Skeletal muscle satellite cell (primary cell): ENCODE measurements around the gene TOX2.

Source experiments
- H3K27me3 ChIP-seq: 2 replicates; pipeline ENCODE4 v1.7.0; 2013; ENCODE audit warnings: low read length; ENCODE audit not compliant: control insufficient read depth, insufficient read depth
- H3K36me3 ChIP-seq: 2 replicates; pipeline ENCODE4 v1.7.0; 2013; ENCODE audit warnings: mild to moderate bottlenecking, control low read depth, low read length; ENCODE audit not compliant: insufficient read depth
- H3K4me1 ChIP-seq: 2 replicates; pipeline ENCODE4 v1.7.0; 2013; ENCODE audit warnings: low read length; ENCODE audit not compliant: control insufficient read depth, insufficient read depth
- H3K4me2 ChIP-seq: 2 replicates; pipeline ENCODE4 v1.7.0; 2013; ENCODE audit warnings: mild to moderate bottlenecking, low read length
- H3K4me3 ChIP-seq: 2 replicates; pipeline ENCODE4 v1.7.0; 2013; ENCODE audit warnings: low read length
- H3K9ac ChIP-seq: 2 replicates; pipeline ENCODE4 v1.7.0; 2013; ENCODE audit warnings: mild to moderate bottlenecking, low read depth, low read length, moderate library complexity
- H3K9me3 ChIP-seq: replicated peaks from 2 replicates; pipeline ENCODE4 v1.7.0; 2013; ENCODE audit warnings: mild to moderate bottlenecking, control low read depth, low read length

Gene TOX2

DNA sequence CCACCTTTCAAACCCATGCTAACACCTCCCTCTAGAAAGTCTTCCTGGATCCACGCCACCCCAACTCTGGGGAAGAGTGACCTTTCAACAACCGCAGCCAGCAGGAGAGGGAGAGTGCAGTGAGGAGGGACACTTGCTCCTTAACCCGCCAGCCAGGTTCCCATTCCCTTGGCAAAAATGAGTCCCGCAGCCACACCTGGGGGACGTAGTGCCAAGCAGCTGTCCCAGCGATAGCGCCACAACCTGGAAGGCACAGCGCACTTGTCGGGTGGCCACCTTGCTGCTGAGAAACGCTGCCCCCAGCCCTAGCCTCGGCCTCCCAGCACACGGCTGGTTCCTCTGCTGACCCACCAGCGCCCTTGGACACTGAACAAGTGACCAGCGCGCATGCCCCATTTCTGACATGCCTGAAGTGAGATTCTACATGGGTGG, 153.0 kb downstream of the TOX2 start:
- Histone ChIP-seq H3K36me3 (no peaks in the 10 kb centered on the region), H3K4me1 (no peaks in the 10 kb centered on the region), H3K4me2 (no peak overlapping the region), H3K9me3 (no peaks in the 10 kb centered on the region), H3K4me3 (no peak overlapping the region), H3K27me3 (peaks cover 37% of the 10 kb centered on the region), H3K9ac (no peak overlapping the region)

DNA sequence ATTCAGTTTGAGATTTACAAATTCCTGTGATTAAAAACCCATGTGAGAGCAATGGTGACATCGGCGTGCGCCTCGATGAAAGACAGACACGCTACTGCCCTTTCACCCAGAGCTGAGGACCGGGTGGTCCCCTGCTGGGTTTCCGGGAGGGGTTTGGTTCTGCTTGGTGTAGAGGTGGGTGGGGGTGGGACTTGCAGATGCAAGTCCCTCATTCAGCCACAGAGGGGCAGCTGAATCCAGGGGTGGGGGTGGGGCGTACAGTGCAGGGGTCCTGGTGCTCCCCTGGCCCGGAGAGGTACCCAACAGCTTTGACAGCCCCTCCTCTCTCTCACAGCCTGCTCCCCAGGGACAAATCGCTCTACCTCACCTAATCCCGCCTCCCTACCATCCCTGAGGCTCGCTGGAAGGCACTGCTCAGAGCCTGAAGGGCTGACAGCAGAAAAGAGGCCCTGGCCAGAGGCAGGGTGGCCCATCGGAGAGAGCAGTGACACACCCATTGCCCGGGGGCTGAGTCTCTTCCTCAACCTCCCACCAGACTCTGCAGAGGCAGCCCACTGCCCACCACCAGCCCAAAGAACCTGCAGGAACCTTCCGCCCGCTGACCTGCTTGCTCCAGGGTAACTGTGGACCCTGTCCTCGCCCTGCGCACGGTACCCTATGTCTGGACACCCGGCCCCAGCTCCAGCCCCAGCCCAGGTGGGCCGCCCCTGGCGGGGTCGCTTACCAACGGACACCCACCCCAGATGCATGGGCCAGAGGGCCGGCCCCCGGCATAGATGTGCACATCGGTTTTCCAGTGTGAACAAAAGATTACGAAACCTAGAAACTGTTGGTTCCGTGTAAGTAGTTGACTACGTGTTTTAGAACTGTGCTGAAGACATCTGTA, 153.9 kb downstream of the TOX2 start:
- Histone ChIP-seq H3K27me3 (peaks cover 43% of the 10 kb centered on the region), H3K9me3 (no peaks in the 10 kb centered on the region), H3K4me3 (no peak overlapping the region), H3K36me3 (no peaks in the 10 kb centered on the region), H3K4me2 (no peak overlapping the region), H3K4me1 (no peaks in the 10 kb centered on the region), H3K9ac (no peak overlapping the region)

DNA sequence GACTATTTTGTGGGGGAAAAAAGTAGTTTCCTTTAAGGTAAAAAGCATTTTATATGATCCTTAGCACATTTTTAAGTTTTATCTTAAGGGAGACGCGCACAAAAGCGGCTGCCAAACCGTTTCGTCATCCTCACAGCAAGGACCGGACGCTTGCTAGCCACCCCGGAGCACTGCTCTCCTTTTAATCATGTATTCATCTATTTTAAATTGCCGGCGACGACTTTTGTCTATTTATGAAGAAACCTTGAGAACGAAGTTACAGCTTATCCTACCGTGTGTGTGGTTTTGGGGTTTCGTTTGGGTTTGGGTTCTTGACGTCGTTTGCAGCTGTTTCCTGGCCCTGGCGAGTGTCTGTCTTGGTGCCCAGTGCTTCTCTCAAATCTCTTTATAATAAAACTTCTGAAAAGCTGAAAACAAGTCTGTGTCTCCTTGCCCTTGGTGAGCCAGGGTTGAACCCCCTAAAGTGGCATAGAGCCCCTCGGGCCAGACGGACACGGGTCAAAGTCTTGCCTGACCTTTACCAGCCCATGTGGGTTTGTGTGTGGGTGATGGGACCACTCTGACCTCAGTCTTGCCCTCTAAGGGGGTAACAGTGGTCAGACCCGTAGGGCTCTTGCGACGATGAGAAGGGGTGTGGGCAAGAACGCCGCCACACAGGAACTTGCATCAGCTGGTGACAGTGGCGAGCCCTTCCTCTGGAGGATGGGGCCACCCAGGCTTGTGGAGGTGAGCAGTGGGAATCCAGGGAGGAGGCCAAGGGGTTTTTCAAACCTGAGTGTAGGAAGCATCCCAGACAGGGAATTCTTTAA, 154.8 kb downstream of the TOX2 start:
- H3K4me3 ChIP-seq, result no peak overlapping the region

DNA sequence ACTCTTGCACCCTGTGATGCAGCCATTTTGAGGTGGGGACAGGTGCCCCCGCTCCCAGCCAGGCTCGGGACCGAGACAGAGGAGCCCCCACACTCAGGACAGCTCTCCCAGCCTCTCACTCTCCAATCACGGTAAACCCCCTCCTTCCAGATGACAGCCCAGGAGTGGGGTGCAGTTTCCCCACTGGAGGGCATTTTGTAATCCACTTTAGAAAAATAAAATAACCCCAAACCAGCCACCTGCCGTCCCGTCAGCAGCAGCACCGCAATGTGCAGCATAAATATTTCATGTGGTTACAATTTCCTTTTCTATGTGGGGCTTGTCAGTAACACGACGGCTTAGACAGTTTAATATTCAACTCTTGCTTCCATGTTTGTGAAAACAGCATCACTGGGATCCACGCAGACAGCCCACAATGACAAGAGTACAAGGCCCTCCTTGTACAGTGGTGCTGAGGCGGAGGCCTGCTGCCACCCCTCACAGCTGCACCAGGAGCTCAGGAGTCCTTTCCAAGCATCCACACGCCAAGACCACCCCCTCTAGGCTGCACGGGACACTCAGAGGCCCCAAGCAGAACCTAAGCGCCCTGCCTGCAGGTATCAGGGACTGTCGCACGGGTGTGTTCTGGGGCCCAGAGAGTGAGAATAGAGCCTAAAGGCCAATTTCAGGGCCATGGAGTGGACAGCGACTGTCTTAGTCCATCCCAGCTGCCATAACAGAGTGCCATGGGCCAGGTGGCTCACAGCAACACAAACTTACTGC, 155.7 kb downstream of the TOX2 start:
- Histone ChIP-seq H3K4me2 (no peak overlapping the region), H3K4me3 (no peak overlapping the region), H3K27me3 (peaks cover 44% of the 10 kb centered on the region), H3K9me3 (no peaks in the 10 kb centered on the region), H3K9ac (no peak overlapping the region), H3K36me3 (no peaks in the 10 kb centered on the region), H3K4me1 (peaks cover 5% of the 10 kb centered on the region)

More for the DNA sequence above, 154.8 kb downstream of the TOX2 start:
- peaks cover 1% of the 10 kb centered on the region for H3K4me1 ChIP-seq
- H3K27me3 ChIP-seq, result peaks cover 45% of the 10 kb centered on the region
- H3K9me3 ChIP-seq, result no peaks in the 10 kb centered on the region
- H3K9ac ChIP-seq, result no peak overlapping the region
- no peak overlapping the region for H3K4me2 ChIP-seq
- H3K36me3 ChIP-seq, result no peaks in the 10 kb centered on the region

DNA sequence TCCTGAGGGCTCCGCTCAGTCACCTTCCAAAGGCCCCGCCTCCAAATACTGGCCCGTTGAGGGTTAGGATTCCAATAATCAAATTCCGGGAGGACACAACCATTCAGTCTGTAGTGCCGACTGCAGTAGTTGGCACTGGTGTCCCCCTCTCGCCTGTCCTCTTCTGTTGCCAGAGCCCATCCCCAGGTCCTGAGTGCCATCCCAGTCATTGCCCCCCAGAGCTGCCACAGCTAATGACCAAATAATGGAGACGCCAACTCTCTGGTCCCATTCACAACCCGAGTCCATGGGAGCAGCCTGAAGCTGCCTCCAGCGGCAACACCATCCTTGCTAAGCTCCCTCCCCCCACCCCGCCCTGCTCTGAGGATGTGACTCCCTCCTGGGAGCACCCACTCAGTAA, 156.4 kb downstream of the TOX2 start:
- no peak overlapping the region for H3K4me3 ChIP-seq
- peaks cover 43% of the 10 kb centered on the region for H3K27me3 ChIP-seq
- peaks cover 5% of the 10 kb centered on the region for H3K4me1 ChIP-seq
- H3K9ac ChIP-seq, result no peak overlapping the region
- no peak overlapping the region for H3K4me2 ChIP-seq
- H3K9me3 ChIP-seq, result no peaks in the 10 kb centered on the region
- no peaks in the 10 kb centered on the region for H3K36me3 ChIP-seq

DNA sequence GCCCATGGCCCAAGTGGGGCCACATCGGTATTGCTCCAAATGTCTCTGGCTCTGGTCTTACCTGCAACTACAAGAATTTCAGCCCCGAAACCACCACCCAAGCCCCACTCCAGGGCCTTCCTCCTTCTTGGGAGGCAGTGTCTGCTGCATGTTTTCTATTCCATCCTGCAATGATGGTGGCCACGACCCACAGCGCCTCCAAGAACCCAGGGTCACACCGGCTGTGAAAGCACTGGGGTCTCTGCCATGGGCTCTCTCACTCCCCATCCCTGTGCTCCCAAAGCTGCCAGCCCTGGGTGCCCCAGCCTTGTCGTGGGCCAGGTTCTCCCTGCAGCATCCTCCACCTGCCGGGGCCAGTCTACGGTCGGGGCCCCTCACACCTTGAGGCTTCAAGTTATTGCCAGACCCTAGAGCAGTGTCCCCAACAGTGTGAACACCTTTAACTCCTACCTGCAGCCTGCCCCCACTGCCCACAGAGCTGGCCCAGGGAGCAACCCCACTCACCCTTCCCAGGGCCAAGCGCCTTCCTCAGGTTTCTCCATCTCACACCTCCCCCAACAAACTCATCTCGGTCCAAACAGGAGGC, 157.0 kb downstream of the TOX2 start:
- Histone ChIP-seq H3K36me3 (no peaks in the 10 kb centered on the region), H3K27me3 (peaks cover 40% of the 10 kb centered on the region), H3K4me1 (peaks cover 5% of the 10 kb centered on the region)

DNA sequence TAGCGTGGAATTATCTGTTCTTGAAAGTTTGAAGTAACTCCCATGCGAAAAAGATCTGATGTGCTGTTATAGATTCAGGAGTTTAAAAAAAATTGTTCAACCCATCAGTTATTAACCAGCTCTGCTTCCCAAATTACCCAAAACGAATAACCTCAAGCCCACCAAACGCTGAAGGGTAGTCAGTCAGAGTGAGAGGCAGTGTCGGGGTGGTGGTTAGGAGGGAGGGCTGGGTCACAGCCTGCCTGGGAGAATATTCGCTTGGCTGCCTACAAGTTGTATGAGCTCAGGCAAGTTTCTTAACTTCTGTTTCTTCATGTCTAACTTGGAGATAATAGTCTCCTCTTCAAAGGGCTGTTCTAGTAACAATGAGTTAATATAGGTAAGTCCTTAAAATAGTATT, 157.7 kb downstream of the TOX2 start:
- peaks cover 5% of the 10 kb centered on the region for H3K4me1 ChIP-seq
- no peaks in the 10 kb centered on the region for H3K9me3 ChIP-seq
- peaks cover 40% of the 10 kb centered on the region for H3K27me3 ChIP-seq
- no peaks in the 10 kb centered on the region for H3K36me3 ChIP-seq
- no peak overlapping the region for H3K4me3 ChIP-seq
- no peak overlapping the region for H3K9ac ChIP-seq
- no peak overlapping the region for H3K4me2 ChIP-seq

More for the DNA sequence above, 157.0 kb downstream of the TOX2 start:
- no peak overlapping the region for H3K9ac ChIP-seq
- no peak overlapping the region for H3K4me2 ChIP-seq
- no peaks in the 10 kb centered on the region for H3K9me3 ChIP-seq
- no peak overlapping the region for H3K4me3 ChIP-seq

DNA sequence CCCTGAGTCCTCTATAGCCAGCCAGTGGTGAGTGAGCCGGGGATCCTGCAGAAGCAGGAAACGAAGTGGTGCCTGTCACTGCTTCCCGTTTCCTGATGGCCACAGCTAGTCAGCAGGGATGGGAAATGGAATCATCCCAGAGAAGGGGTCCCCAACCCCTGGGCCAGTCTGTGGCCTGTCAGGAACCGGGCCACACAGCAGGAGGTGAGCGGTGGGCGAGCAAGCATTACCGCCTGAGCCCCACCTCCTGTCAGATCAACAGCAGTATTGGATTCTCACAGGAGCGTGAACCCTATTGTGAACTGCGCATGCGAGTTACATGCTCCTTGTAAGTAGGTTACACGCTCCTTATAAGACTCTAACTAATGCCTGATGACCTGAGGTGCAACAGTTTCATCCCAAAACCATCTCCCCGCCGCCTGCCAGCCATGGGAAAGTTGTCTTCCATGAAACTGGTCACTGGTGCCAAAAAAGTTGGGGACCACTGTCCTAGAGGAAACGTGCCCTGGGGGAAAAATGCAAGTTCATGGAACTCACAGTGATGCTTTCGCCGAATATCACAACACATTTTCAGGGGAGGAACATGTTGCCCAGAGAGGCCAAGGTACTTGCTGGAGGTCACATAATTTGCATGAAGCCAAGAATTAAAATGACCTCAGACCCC, 158.5 kb downstream of the TOX2 start:
- Histone ChIP-seq H3K27me3 (peaks cover 39% of the 10 kb centered on the region), H3K9ac (no peak overlapping the region), H3K4me2 (no peak overlapping the region), H3K4me1 (peaks cover 5% of the 10 kb centered on the region), H3K4me3 (no peak overlapping the region), H3K9me3 (no peaks in the 10 kb centered on the region), H3K36me3 (no peaks in the 10 kb centered on the region)

DNA sequence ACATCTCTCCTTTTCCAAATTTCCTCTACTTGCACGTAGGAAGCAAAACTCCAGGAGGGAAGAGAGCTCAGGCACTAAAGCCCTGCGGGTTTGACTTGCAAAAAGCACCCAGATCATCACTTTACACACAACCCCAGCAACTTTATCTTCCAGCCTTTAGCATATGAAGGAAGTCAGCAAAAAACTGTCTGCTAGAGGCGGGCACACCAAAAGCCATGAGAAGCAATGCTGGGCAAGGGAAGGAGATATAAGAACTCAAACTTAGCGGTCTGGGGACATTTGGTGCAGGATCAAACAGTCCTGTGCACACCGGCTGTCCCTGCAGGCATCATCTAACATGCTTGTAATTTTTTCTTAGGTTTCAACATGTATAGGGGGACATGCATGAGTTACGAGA, 159.0 kb downstream of the TOX2 start:
- Histone ChIP-seq H3K27me3 (peaks cover 42% of the 10 kb centered on the region), H3K4me3 (no peak overlapping the region), H3K9me3 (no peaks in the 10 kb centered on the region), H3K4me2 (no peak overlapping the region), H3K9ac (no peak overlapping the region), H3K36me3 (no peaks in the 10 kb centered on the region), H3K4me1 (peaks cover 5% of the 10 kb centered on the region)

DNA sequence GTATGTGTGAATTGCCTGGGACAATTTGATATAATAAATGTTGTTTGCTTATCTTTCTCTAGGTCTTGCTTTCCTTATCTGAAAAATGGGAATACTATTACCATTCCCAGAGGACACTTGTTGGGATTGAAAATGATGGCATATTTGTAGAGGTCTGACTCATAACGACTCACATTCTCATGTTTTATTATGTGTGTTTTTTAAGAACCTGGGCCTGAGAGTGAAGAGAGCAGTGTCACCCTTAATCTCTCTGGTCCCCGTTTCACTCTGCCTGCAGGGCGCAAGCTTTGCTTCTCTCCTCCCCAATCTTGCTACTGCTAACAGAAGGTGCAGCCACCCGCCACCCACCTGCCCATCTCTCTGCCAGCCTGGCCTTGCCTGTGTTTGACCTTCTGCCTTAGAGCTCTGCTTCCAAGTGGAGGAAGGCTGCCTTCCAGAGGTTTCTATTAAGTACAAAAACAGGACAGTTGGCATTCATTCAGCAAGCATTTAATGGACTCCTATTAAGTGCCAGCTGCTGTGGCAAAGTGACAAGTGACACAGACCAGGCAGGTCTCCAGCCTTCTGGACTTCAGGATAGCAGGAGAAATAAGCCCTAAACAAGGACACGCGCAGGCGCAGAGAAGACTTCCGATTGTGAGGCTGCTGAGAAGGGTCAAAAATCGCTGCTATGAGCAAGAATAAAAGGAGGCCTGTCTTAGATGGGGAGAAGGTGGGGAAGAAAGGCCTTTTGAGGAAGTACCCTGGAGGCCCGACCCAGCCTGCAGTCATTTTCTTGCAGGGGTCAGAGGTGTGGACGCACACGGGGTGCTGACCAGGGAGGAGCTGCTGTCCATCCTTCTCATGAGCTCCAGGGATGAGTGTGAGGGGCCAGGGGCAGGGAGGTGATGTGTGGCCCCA, 159.8 kb downstream of the TOX2 start:
- Histone ChIP-seq H3K4me3 (no peak overlapping the region), H3K9me3 (no peaks in the 10 kb centered on the region), H3K4me2 (no peak overlapping the region), H3K27me3 (peaks cover 42% of the 10 kb centered on the region), H3K36me3 (no peaks in the 10 kb centered on the region), H3K9ac (no peak overlapping the region), H3K4me1 (peaks cover 5% of the 10 kb centered on the region)
